Psoas muscle (tissue), 8 donors: ENCODE results near the gene ODAD4. TPM values are rescaled to one million over a fixed set of nuclear protein-coding genes. Genes with fewer than 3 reads are reported as not detected.
A peak's percentile ranks its signal among the peaks of the same experiment; 100 is the strongest.

Experiments used
- ATAC-seq, 4 donors: fragments of 200-7000 bp; cut with Tn5 transposase; one replicate each; pipeline ENCODE4 v1.9.1; 2020; ENCODE audit warnings: moderate library complexity in 3 of 4, mild to moderate bottlenecking in 2 of 4
- DNase-seq, 2 donors: peaks; one replicate each; pipeline ENCODE4 v3.0.0-alpha.2; 2020
- H3K27ac ChIP-seq: fragments of 200-600 bp; one replicate; pipeline ENCODE4 v1.8.0; 2022
- H3K27me3 ChIP-seq, 3 donors: fragments of 200-600 bp in 1 of 3; one replicate each; pipeline versions ENCODE4 v1.6.1 to v1.8.0; 2013 to 2022; ENCODE audit warnings: low read length in 2 of 3, mild to moderate bottlenecking in 2 of 3, moderate library complexity in 1 of 3; ENCODE audit not compliant: insufficient read depth in 3 of 3
- H3K36me3 ChIP-seq, 2 donors: fragments of 200-600 bp in 1 of 2; one replicate each; pipeline versions ENCODE4 v1.6.1 to v1.8.0; 2013 to 2022; ENCODE audit warnings: low read depth in 1 of 2, mild to moderate bottlenecking in 1 of 2, moderate library complexity in 1 of 2; ENCODE audit not compliant: insufficient read depth in 1 of 2
- H3K4me1 ChIP-seq: fragments of 200-600 bp; one replicate; pipeline ENCODE4 v1.8.0; 2022
- H3K4me3 ChIP-seq: fragments of 200-600 bp; one replicate; pipeline ENCODE4 v1.8.0; 2022; ENCODE audit warnings: mild to moderate bottlenecking
- H3K9me3 ChIP-seq: fragments of 200-600 bp; one replicate; pipeline ENCODE4 v1.8.0; 2022
- WGBS, 3 donors: extraction: QIAGEN DNeasy Blood & Tissue Kit; methylation state at CpG; one replicate each; pipeline versions ENCODE4 v1.1.6 to v1.1.7; 2013; 5-methylcytosine and 5-hydroxymethylcytosine counted together
- intact Hi-C, 2 donors: fragments of 100-400 bp; cut with DNase I; formaldehyde crosslinking; loops; one replicate each; pipeline versions ENCODE4 v1.11.0 to v1.14.2; 2022
- polyA plus RNA-seq, 3 donors: library from polyadenylated mRNA; stranded (reverse); fragments of 200-250 nt; gene quantifications; one replicate each; pipeline ENCODE4 v1.2.3, GENCODE V29; 2013
- total RNA-seq, 4 donors: library from RNA; stranded (reverse); fragmentation: NEBNext Ultra II Directional in 2 of 4; extraction: Animal tissue kit (Norgen Biotek cat#: 25700) in 2 of 4; gene quantifications; one replicate each; pipeline versions ENCODE4 v1.2.1 to v1.2.4, GENCODE V29; 2021 to 2023
- TF ChIP-seq, protein P1 (sequence below): fragments of 200-600 bp; IDR thresholded peaks from one replicate; pipeline ENCODE4 v1.8.0; 2022; ENCODE audit warnings: antibody characterized with exemption
- donor health status: healthy with polysubstance abuse.
- donor health status: DM: no; HTN: no; CAD: no; lungs with moderate emphysema.
- donor health status: Bipolar disorder and iron deficiency.
- donor health status: healthy.
- donor health status: DM: yes; HTN: yes; CAD: no.
- donor health status: DM: no; HTN: no; CAD: no.
- donor health status: DM: no; HTN: no; CAD: no.
- donor health status: DM: yes; HTN: yes; CAD: no.

ODAD4 gene
- total and polyA plus RNA-seq, 7 donors: 0.17 to 0.99 (median 0.32) TPM; not detected in 2

DNA sequence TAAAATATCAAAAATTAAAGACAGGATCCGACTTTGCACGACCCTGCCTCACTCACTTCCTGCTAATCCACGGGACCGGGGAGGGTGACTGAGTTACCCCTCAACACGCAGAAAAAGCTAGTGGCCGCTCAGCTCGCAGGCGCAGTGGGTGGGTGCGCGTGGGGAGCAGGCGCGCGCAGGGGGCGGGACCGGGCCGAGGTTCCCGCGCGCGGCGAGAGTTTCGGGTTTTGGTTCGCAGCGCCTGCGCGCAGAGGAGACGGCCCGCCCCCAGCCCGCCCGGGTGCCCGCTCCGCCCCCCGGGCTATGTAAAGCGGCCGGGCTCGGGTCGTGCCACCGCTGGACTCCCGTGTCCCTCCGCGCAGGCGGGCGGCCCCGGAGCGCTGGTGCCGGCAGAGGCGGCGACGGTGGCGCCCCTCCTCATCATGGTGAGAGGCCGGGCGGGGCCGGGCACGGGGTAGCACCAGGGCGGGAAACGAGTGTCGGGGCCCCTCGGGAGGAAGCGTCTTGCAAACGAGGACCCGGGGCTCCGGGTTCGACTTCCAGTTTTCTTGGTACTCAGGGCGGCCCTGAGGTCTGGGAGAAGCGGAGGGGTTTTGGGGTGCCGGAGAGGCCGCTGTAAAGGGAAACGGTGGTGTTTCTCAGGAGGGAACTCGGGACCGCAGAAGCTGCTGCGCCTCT is 36.2 kb downstream of the ODAD4 start, which contains the start of gene CNP:
TSS of gene CNP (plus strand) at position 333 of the 678 bp plus-strand sequence. CDS start at position 423, 90 bp downstream.
- Histone ChIP-seq H3K27me3 (no peaks in the 10 kb centered on the region), H3K36me3 (peaks cover 0 to 26% of the 10 kb centered on the region in 2 donors), H3K27ac (peak within 1 kb of the TSS; percentile 89), H3K4me3 (peak within 1 kb of the TSS; percentile 82), H3K9me3 (no peaks in the 10 kb centered on the region), H3K4me1 (peaks cover 32% of the 10 kb centered on the region)
- TF ChIP-seq, protein P1, sequence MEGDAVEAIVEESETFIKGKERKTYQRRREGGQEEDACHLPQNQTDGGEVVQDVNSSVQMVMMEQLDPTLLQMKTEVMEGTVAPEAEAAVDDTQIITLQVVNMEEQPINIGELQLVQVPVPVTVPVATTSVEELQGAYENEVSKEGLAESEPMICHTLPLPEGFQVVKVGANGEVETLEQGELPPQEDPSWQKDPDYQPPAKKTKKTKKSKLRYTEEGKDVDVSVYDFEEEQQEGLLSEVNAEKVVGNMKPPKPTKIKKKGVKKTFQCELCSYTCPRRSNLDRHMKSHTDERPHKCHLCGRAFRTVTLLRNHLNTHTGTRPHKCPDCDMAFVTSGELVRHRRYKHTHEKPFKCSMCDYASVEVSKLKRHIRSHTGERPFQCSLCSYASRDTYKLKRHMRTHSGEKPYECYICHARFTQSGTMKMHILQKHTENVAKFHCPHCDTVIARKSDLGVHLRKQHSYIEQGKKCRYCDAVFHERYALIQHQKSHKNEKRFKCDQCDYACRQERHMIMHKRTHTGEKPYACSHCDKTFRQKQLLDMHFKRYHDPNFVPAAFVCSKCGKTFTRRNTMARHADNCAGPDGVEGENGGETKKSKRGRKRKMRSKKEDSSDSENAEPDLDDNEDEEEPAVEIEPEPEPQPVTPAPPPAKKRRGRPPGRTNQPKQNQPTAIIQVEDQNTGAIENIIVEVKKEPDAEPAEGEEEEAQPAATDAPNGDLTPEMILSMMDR: no peak
- 0 to 1% (median 0%) methylated on average over 39 to 71 of the region's 71 CpGs for WGBS, 3 donors
- intact Hi-C loops: loop anchor here (1.0 to 5.0 kb wide), 3 partner anchors 50 to 190 kb away; partner anchors contain the start of gene DNAJC7 (in 2 of the 2)
- peak; percentile 89 to 93 (median 91) for ATAC-seq
- peak; percentile 93 to 95 for DNase-seq

DNA sequence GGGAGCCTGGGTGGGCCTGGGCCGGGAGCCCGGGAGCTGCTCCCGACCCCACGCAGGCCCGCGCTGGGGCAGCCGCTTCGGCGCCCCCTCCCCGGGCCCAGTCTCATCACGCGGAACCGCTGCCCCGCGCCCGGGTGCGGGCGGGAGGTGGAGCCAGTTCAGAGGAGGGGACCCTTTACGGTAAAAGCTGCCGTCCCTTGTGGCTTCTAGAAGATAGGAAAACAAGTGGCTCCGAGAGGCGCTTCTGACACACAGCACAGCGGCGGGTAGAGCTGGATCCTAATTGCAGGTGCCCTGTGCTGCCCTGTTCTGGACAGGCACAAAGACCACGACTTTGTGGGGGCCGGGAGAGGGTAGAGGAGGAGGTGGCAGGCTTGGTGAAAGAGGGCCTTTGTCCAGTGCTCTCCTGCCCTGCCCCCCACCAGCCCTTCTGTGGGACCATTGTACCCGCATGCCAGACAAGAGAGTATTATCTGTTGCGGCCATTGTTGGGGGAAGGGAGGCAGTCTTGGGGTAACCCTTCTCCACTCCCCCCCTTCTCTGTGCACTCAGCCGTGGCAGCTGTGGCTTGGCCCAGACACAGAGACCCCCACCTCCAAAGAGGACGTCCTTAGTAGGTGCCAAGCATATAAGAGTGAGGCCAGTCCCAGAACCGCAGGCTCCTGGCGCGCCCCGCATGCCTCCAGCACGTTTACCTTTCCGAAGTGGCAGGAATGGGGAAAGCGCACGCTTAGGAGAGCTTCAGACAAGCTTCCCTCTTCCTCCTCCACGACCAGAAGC is 36.9 kb downstream of the ODAD4 start:
- intact Hi-C loops: loop anchor here (1.0 to 5.0 kb wide), 3 partner anchors 49 to 189 kb away; partner anchors contain the start of gene DNAJC7 (in 2 of the 2)
- DNase-seq: peak in 1 of 2 donors; percentile 52
- Histone ChIP-seq H3K9me3 (no peaks in the 10 kb centered on the region), H3K27ac (peak overlapping the region; percentile 89), H3K4me3 (peak overlapping the region; percentile 82), H3K36me3 (peaks cover 0 to 34% of the 10 kb centered on the region in 2 donors), H3K27me3 (no peaks in the 10 kb centered on the region), H3K4me1 (peaks cover 35% of the 10 kb centered on the region)
- peak in 3 of 4 donors; percentile 1 to 17 (median 11) for ATAC-seq
- TF ChIP-seq, protein P1: no peak
- WGBS, 3 donors: 15 to 17% (median 16%) methylated on average over 35 to 39 of the region's 39 CpGs

DNA sequence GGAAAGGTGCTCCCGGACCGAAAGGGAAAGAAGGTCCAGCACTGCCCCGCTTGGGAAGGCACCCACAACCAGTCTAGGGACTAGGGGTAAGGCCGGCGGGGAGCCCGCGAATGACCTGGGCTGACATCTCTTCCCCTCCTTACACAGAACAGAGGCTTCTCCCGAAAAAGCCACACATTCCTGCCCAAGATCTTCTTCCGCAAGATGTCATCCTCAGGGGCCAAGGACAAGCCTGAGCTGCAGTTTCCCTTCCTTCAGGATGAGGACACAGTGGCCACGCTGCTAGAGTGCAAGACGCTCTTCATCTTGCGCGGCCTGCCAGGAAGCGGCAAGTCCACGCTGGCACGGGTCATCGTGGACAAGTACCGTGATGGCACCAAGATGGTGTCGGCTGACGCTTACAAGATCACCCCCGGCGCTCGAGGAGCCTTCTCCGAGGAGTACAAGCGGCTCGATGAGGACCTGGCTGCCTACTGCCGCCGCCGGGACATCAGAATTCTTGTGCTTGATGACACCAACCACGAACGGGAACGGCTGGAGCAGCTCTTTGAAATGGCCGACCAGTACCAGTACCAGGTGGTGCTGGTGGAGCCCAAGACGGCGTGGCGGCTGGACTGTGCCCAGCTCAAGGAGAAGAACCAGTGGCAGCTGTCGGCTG is 37.6 kb downstream of the ODAD4 start:
- Histone ChIP-seq H3K27me3 (no peaks in the 10 kb centered on the region), H3K4me1 (peaks cover 35% of the 10 kb centered on the region), H3K4me3 (peak overlapping the region; percentile 82), H3K9me3 (no peaks in the 10 kb centered on the region), H3K27ac (peak overlapping the region; percentile 89), H3K36me3 (peaks cover 0 to 39% of the 10 kb centered on the region in 2 donors)
- peak in 1 of 2 donors; percentile 51 for DNase-seq
- TF ChIP-seq, protein P1: no peak
- intact Hi-C loops: loop anchor here (1.0 to 5.0 kb wide), 3 partner anchors 49 to 188 kb away; partner anchors contain the start of gene DNAJC7 (in 2 of the 2)
- no peak for ATAC-seq
- 79 to 88% (median 81%) methylated on average over 35 to 37 of the region's 37 CpGs for WGBS, 3 donors

DNA sequence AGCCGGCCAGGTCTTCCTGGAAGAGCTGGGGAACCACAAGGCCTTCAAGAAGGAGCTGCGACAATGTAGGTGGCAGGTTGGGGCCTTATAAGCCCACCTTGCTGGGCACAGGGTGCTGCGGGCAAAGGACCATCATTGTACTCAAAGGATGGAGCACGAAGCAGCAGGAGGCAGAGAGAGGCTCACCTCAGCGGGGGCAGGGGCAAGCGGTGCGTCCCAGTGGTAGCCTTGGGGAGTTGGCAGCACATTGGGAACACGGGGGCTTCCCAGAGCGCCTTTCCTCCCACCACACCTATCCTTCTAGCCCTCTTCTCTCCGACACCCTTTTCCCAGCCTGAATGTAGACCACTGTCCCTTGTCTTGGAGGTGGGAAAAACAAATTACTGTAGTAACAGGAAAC is 38.3 kb downstream of the ODAD4 start:
- 88 to 92% (median 88%) methylated on average over 10 of the region's 10 CpGs for WGBS, 3 donors
- TF ChIP-seq, protein P1: no peak
- ATAC-seq (no peak), DNase-seq (peak in 1 of 2 donors; percentile 30)
- Histone ChIP-seq H3K36me3 (peaks cover 0 to 39% of the 10 kb centered on the region in 2 donors), H3K9me3 (no peaks in the 10 kb centered on the region), H3K4me1 (peaks cover 39% of the 10 kb centered on the region), H3K27ac (peak overlapping the region; percentile 30), H3K4me3 (no peak overlapping the region), H3K27me3 (no peaks in the 10 kb centered on the region)
- intact Hi-C loops: loop anchor here in 1 of 2 donors (5.0 kb wide), 1 partner anchor 49 kb away; the partner anchor contains the start of gene DNAJC7
